Mesothelial cell of epicardium (in vitro differentiated cells): Measurements from ENCODE around the gene LRRC45. TPM values are rescaled to one million over a fixed set of nuclear protein-coding genes. Genes with fewer than 3 reads are reported as not detected.
A peak's percentile ranks its signal among the peaks of the same experiment; 100 is the strongest.

Experiments used
- DNase-seq, 2 experiments: peaks; one replicate each; pipeline ENCODE4 v3.0.0; 2021; ENCODE audit warnings: low spot score in 2 of 2; ENCODE audit not compliant: unreplicated experiment in 2 of 2
- H3K27ac Mint-ChIP-seq: 2 replicates; pipeline ENCODE4 v1.8.0; 2021; ENCODE audit warnings: mixed read lengths
- H3K27me3 Mint-ChIP-seq: 2 replicates; pipeline ENCODE4 v1.8.0; 2021; ENCODE audit warnings: low read depth, mixed read lengths
- H3K36me3 Mint-ChIP-seq: 2 replicates; pipeline ENCODE4 v1.8.0; 2021; ENCODE audit warnings: mixed read lengths
- H3K4me1 Mint-ChIP-seq: 2 replicates; pipeline ENCODE4 v1.8.0; 2021; ENCODE audit warnings: mixed read lengths
- H3K4me3 Mint-ChIP-seq: 2 replicates; pipeline ENCODE4 v1.8.0; 2021; ENCODE audit warnings: mild to moderate bottlenecking, moderate library complexity, mixed read lengths
- H3K9me3 Mint-ChIP-seq: 2 replicates; pipeline ENCODE4 v1.8.0; 2021; ENCODE audit warnings: mixed read lengths
- total RNA-seq: library from RNA; stranded (reverse); gene quantifications from 3 replicates; pipeline ENCODE4 v1.2.1, GENCODE V29; 2021
- TF ChIP-seq, protein P1 (sequence below): fragments of 200-600 bp; sonication (generic); IDR thresholded peaks from one replicate; pipeline ENCODE4 v1.5.0; 2021; ENCODE audit warnings: antibody characterized with exemption; ENCODE audit not compliant: unreplicated experiment

LRRC45 gene
- total RNA-seq, 1 donor from 2014 or later, result 16.9 TPM

DNA sequence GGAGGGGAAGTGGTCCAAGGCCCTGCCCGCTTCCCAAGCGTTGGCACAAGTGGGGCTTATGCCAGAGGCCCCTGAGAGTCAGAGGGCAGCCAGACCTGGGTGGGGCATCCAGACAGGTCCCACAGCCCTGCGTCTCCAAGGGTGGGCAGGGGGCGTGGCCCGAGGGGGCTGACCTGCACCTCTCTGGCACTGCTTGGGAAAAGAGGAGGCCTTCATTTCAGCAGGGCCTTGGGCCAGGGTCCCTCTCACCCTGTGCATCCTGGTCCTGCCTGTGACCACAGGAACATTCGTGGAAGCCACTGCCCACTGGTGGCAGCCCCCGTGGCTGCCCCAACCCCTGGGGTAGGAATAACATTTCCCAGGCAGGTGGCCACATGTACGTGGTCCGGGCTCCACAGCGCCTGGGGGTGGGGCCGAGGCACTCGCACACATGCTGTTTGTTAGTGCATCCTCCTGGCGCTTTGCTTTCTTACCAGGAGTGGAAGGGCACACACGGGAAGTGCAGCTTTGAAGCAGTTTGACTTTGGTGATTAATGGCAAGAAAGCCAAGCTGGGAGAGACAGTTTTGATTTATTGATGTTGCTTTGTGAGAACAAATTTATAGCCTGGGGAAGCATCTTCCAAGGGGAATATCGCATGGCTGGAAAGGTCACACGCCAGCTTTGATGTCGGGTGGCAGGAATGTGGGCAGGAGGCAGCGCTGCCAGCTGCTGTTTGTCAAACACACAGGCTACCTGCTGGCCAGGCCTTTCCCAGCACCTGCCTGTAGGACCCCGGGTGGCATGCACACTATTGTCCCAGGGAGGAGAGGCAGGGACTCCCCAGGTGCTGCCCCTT lies 4.7 kb upstream of the LRRC45 start:
- no peaks in the 10 kb centered on the region for H3K27me3 Mint-ChIP-seq
- H3K9me3 Mint-ChIP-seq, result no peaks in the 10 kb centered on the region
- H3K27ac Mint-ChIP-seq, result no peak overlapping the region
- TF ChIP-seq, protein P1, sequence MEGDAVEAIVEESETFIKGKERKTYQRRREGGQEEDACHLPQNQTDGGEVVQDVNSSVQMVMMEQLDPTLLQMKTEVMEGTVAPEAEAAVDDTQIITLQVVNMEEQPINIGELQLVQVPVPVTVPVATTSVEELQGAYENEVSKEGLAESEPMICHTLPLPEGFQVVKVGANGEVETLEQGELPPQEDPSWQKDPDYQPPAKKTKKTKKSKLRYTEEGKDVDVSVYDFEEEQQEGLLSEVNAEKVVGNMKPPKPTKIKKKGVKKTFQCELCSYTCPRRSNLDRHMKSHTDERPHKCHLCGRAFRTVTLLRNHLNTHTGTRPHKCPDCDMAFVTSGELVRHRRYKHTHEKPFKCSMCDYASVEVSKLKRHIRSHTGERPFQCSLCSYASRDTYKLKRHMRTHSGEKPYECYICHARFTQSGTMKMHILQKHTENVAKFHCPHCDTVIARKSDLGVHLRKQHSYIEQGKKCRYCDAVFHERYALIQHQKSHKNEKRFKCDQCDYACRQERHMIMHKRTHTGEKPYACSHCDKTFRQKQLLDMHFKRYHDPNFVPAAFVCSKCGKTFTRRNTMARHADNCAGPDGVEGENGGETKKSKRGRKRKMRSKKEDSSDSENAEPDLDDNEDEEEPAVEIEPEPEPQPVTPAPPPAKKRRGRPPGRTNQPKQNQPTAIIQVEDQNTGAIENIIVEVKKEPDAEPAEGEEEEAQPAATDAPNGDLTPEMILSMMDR, result no peak
- H3K4me1 Mint-ChIP-seq, result peaks cover 14% of the 10 kb centered on the region
- no peak for DNase-seq
- no peaks in the 10 kb centered on the region for H3K36me3 Mint-ChIP-seq
- no peak overlapping the region for H3K4me3 Mint-ChIP-seq

DNA sequence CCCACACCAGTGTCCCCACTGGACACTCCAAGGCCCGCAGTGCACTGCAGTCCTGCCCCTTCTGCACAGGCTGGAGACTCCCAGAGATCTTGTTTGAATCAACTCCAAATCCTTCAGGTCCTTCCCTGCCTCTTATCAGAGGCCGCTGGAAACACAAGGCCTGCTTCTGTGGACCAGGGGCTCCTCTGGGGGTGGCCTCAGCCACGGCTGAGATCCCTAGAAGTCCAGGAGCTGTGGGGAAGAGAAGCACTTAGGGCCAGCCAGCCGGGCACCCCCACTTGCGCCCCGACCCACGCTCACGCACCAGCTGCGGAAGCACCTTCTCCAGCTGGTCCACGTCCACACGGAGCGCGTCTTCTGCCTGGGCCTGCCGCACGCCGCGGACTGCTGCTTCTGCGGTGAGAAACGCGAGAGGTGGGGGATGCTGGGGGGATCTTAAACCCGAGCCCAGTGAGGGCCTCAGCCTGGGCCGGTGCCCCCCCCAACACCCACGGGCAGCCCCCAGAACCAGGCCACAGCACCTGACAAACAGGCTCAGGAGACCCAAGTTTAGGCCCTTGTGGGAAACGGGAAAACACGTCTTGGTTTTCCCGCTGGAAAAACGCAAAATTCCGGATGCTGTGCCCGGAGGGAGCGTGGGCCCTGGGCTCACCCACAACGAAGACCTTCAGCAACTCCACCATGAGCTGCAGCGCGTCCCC lies 4.0 kb upstream of the LRRC45 start:
- peaks cover 20% of the 10 kb centered on the region for H3K4me1 Mint-ChIP-seq
- TF ChIP-seq, protein P1, result no peak
- no peak for DNase-seq
- H3K36me3 Mint-ChIP-seq, result no peaks in the 10 kb centered on the region
- H3K9me3 Mint-ChIP-seq, result no peaks in the 10 kb centered on the region
- peak overlapping the region; percentile 24 for H3K4me3 Mint-ChIP-seq
- H3K27me3 Mint-ChIP-seq, result no peaks in the 10 kb centered on the region
- no peak overlapping the region for H3K27ac Mint-ChIP-seq

DNA sequence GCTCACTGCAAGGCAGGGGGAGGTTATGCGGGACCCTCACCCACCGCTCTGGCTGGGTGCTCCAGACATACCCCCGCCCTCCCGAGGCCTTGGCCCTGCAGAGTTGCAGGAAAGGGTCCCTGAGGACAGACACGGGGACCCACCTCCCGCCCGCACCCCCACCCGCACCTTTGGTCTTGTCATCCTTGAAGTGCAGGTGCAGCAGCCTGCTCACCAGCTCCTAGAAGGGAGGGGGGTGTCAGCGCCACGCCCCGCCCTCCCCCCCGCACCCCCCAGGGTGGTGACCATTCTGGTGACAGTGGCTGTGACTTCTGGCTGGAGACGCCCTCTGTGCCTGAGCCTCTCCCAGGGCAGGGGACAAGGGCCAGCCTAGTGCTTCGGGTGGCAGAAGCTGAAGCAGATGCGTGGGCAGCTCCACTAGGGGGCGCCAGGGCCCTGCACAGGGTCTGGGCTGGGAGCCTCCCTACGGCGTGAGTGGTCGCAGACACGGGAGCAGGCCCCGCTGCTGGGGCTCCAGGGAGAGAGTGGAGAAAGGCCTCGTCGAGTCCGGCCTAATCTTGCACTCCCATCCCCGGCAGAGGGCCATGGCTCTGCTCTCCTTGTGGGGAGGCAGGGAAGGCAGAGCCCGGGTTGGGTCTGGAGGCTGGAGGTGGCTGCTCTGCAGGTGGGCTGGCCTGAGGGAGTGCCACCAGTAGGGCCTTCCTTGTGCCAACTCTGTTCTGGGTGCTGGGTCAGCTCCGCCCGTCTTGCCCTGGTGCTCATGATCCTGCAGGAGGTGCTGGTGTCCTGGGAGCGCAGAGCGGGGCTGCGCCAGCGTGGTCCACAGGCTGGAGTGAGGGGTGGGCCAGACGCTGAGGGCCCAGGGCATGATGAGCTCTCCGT lies 3.2 kb upstream of the LRRC45 start:
- H3K9me3 Mint-ChIP-seq, result no peaks in the 10 kb centered on the region
- TF ChIP-seq, protein P1, result peak; percentile 77
- H3K27ac Mint-ChIP-seq, result no peak overlapping the region
- no peaks in the 10 kb centered on the region for H3K27me3 Mint-ChIP-seq
- DNase-seq, result peak in 1 of 2 experiments; percentile 72
- H3K36me3 Mint-ChIP-seq, result no peaks in the 10 kb centered on the region
- H3K4me3 Mint-ChIP-seq, result no peak overlapping the region
- H3K4me1 Mint-ChIP-seq, result peaks cover 22% of the 10 kb centered on the region

DNA sequence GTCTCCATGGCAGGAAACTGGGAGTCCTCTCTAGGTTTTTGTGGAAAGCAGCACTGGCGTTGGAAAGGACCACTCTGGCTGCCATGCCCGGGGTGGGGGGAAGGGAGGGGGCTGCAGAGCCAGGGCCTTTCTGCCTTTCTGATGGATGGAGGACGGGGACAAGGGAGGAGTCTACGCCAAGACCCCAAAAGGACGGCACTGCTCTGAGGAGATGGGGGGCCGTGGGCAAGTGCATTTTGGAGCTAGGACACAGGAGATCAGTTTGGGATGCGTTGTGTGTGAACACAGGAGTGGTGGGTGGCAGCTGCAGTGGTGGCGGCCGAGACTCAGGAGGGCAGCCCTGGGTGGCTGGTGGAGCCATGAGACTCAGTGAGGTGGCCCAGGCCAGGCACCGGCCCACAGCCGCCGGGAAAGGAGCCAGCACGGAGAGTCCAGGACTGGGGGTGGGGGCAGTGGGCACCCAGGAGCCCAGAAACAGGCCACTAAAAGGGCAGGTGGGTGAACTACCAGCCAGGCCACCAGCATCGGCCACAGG lies 2.5 kb upstream of the LRRC45 start:
- no peaks in the 10 kb centered on the region for H3K36me3 Mint-ChIP-seq
- TF ChIP-seq, protein P1, result no peak
- H3K4me1 Mint-ChIP-seq, result peaks cover 22% of the 10 kb centered on the region
- H3K27ac Mint-ChIP-seq, result no peak overlapping the region
- peak overlapping the region; percentile 6 for H3K4me3 Mint-ChIP-seq
- H3K9me3 Mint-ChIP-seq, result no peaks in the 10 kb centered on the region
- no peak for DNase-seq
- no peaks in the 10 kb centered on the region for H3K27me3 Mint-ChIP-seq
